ENCODE results near the gene NOTCH4.

DNA sequence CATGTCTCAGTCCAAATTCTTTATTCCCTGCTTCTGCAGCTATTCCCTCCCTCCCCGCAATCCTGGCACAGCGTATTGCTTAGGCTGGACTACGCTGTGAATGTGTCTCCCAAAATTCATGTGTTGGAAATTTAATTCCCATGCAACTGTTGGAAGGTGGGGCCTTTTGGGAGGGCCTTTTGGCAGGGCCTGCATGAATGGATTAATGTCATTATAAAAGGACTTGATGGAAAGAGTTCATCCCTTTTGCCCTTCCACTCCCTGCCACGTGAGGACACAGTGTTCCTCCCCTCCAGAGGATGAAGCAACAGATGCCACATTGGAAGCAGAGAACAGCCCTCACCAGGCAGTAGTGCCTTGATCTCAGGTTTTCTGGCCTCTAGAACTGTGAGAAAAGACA lies 20.4 kb upstream of the NOTCH4 start:
- TF ChIP-seq POLR2AphosphoS5 (IDR thresholded peaks at IDR 0.05; ENCODE audit: control insufficient read depth, insufficient read depth, low read depth, low read length) = no peak
- TF ChIP-seq SP1 (CRISPR knock-in tag; IDR thresholded peaks at IDR 0.05) = no peak

Data from K562 (cell line).